GM19043 (cell line): Measurements from ENCODE around the gene PML.

ENCODE experiments used
- ATAC-seq: cut with Tn5 transposase; IDR thresholded peaks from one replicate; pipeline ENCODE4 v1.9.1; 2021; ENCODE audit warnings: low read depth; ENCODE audit not compliant: unreplicated experiment

The PML gene

GRCh38 chr15:73984208-73984979 lies 10.1 kb upstream of the PML start:
- no peak for ATAC-seq

GRCh38 chr15:73985101-73985873 lies 9.2 kb upstream of the PML start:
- no peak for ATAC-seq

- ATAC-seq, result no peak
Measured at GRCh38 chr15:73986055-73986775, 8.3 kb upstream of the PML start.

GRCh38 chr15:73986776-73987056 lies 7.8 kb upstream of the PML start:
- no peak for ATAC-seq

- ATAC-seq, result no peak
Measured at GRCh38 chr15:73987250-73987649, 7.3 kb upstream of the PML start.

- no peak for ATAC-seq
Measured at GRCh38 chr15:73987681-73988444, 6.7 kb upstream of the PML start.

- ATAC-seq, result no peak
Measured at GRCh38 chr15:73988445-73988969, 6.0 kb upstream of the PML start.

- no peak for ATAC-seq
Measured at GRCh38 chr15:73989001-73989798, 5.3 kb upstream of the PML start.

- no peak for ATAC-seq
Measured at GRCh38 chr15:73990250-73991005, 4.1 kb upstream of the PML start.

GRCh38 chr15:73991260-73991659 lies 3.3 kb upstream of the PML start:
- ATAC-seq, result no peak

GRCh38 chr15:73991726-73992593 lies 2.6 kb upstream of the PML start, which contains the start of gene STOML1:
Gene STOML1, minus strand, starts transcription at chr15:73992295. Its CDS starts 72 bp downstream, at chr15:73992223.
- ATAC-seq, result peak; percentile 64

- no peak for ATAC-seq
Measured at GRCh38 chr15:73992594-73992898, 2.0 kb upstream of the PML start.

GRCh38 chr15:73993211-73993994 lies 1.1 kb upstream of the PML start:
- no peak for ATAC-seq

GRCh38 chr15:73994912-73995622 lies 551 bp downstream of the PML start:
- no peak for ATAC-seq

GRCh38 chr15:73996267-73996666 lies 1.8 kb downstream of the PML start:
- ATAC-seq, result no peak

GRCh38 chr15:73996939-73997338 lies 2.4 kb downstream of the PML start:
- ATAC-seq, result no peak

GRCh38 chr15:73997986-73998385 lies 3.5 kb downstream of the PML start:
- ATAC-seq, result no peak
